Transverse colon (tissue), 4 donors: ENCODE data around the gene TBC1D21. TPM values are rescaled to one million over a fixed set of nuclear protein-coding genes. Genes with fewer than 3 reads are reported as not detected.

Experiments
- DNase-seq: peaks from one replicate; pipeline ENCODE4 v3.0.0-alpha.2; 2019
- H3K27ac ChIP-seq, 4 donors: fragments of 200-600 bp; sonication (generic); 2 replicates each; pipeline ENCODE4 v1.5.1; 2016 to 2018; ENCODE audit warnings: inconsistent platforms in 4 of 4
- H3K27me3 ChIP-seq: fragments of 200-600 bp; sonication (generic); 2 replicates; pipeline ENCODE4 v1.5.1; 2017; ENCODE audit warnings: inconsistent platforms
- H3K36me3 ChIP-seq, 4 donors: fragments of 200-600 bp; sonication (generic); 2 replicates each; pipeline ENCODE4 v1.5.1; 2017 to 2019; ENCODE audit warnings: inconsistent platforms in 4 of 4
- H3K4me1 ChIP-seq, 4 donors: fragments of 200-600 bp; sonication (generic); 2 replicates each; pipeline ENCODE4 v1.5.1; 2017 to 2020; ENCODE audit warnings: inconsistent platforms in 4 of 4
- H3K4me3 ChIP-seq, 4 donors: fragments of 200-600 bp; sonication (generic); 1 replicate in 1 of 4; 2 replicates in 3 of 4; pipeline versions ENCODE4 v1.5.1 to v1.6.1; 2017 to 2019; ENCODE audit warnings: inconsistent platforms in 4 of 4
- H3K9me3 ChIP-seq, 2 donors: fragments of 200-600 bp; sonication (generic); 2 replicates each; pipeline ENCODE4 v1.5.1; 2017 to 2019; ENCODE audit warnings: inconsistent platforms in 2 of 2
- CTCF ChIP-seq, 5 experiments: fragments of 200-600 bp in 3 of 5; fragments of 450-650 bp in 2 of 5; sonication (generic) in 3 of 5; IDR thresholded peaks; 1 replicate in 2 of 5; 2 replicates in 3 of 5; pipeline ENCODE4 v1.5.1; 2016 to 2017; ENCODE audit warnings: antibody characterized with exemption in 5 of 5, inconsistent platforms in 3 of 5, mild to moderate bottlenecking in 2 of 5, moderate library complexity in 1 of 5
- EP300 ChIP-seq: sonication (generic); formaldehyde crosslinking; IDR thresholded peaks from one replicate; pipeline ENCODE4 v1.6.1; 2017; ENCODE audit warnings: antibody characterized with exemption, low read depth
- POLR2A ChIP-seq: fragments of 450-650 bp; IDR thresholded peaks from one replicate; pipeline ENCODE4 v1.6.1; 2016; ENCODE audit warnings: antibody characterized with exemption, mild to moderate bottlenecking, moderate library complexity
- POLR2AphosphoS5 ChIP-seq, 3 donors: sonication (generic); formaldehyde crosslinking; IDR thresholded peaks; one replicate each; pipeline ENCODE4 v1.6.1; 2016; ENCODE audit warnings: antibody characterized with exemption in 3 of 3
- WGBS, 2 donors: methylation state at CpG; one replicate each; pipeline ENCODE4 v1.1.5; 2018; ENCODE audit warnings: low coverage in 1 of 2; 5-methylcytosine and 5-hydroxymethylcytosine counted together
- in situ Hi-C, 4 donors: fragments of 200-750 bp; cut with MboI; loops; one replicate each; pipeline versions ENCODE4 v1.15.0 to v1.15.1; 2017; ENCODE audit warnings: low sequenced_read_pairs in 3 of 4, low pct_ligation_motif_present in 1 of 4, low pct_unique_long_range_greater_than_20kb in 1 of 4
- intact Hi-C: fragments of 100-400 bp; cut with DNase I; formaldehyde crosslinking; loops from one replicate; pipeline ENCODE4 v1.15.1; 2023; ENCODE audit warnings: low total_unique reads
- total RNA-seq, 4 donors: library from RNA; depleted of rRNA; stranded (reverse); fragments of >200 nt; gene quantifications; one replicate each; pipeline ENCODE4 v1.1.0, GENCODE V29; 2016

Gene TBC1D21
- total RNA-seq, 4 donors from 2014 or later: not detected

- WGBS, 2 donors: 74% methylated on average over 12 of the region's 12 CpGs; no CpG with 5 or more reads in 1 of the 2 donors
- Histone ChIP-seq H3K4me3 (no peak overlapping the region), H3K9me3 (no peaks in the 10 kb centered on the region), H3K27me3 (peaks cover 4% of the 10 kb centered on the region), H3K36me3 (no peaks in the 10 kb centered on the region), H3K4me1 (no peaks in the 10 kb centered on the region), H3K27ac (no peak overlapping the region)
- in situ Hi-C loops: no loop called here
- DNase-seq: no peak
- intact Hi-C loops: no loop called here
- TF ChIP-seq POLR2AphosphoS5 (IDR thresholded peaks at IDR 0.05) (no peak), EP300 (no peak), POLR2A (no peak), CTCF (IDR thresholded peaks at IDR 0.05) (no peak)
These were observed 8.4 kb downstream of the TBC1D21 start for GRCh38 chr15:73881579-73882320.

GRCh38 chr15:73882761-73883419, 9.5 kb downstream of the TBC1D21 start:
- H3K27ac ChIP-seq: no peak overlapping the region
- no peaks in the 10 kb centered on the region for H3K4me1 ChIP-seq
- 87% methylated on average over 10 of the region's 10 CpGs; no CpG with 5 or more reads in 1 of the 2 donors for WGBS, 2 donors
- no peak for TF ChIP-seq POLR2AphosphoS5 (IDR thresholded peaks at IDR 0.05)
- TF ChIP-seq POLR2A: no peak
- no peak for TF ChIP-seq CTCF (IDR thresholded peaks at IDR 0.05)
- no peak for TF ChIP-seq EP300
- H3K9me3 ChIP-seq: no peaks in the 10 kb centered on the region
- in situ Hi-C loops (no loop called here), intact Hi-C loops (no loop called here)
- H3K27me3 ChIP-seq: peaks cover 4% of the 10 kb centered on the region
- no peak for DNase-seq
- H3K36me3 ChIP-seq: no peaks in the 10 kb centered on the region
- H3K4me3 ChIP-seq: no peak overlapping the region

GRCh38 chr15:73884159-73884558, 10.8 kb downstream of the TBC1D21 start:
- H3K27ac ChIP-seq: no peak overlapping the region
- in situ Hi-C loops (no loop called here), intact Hi-C loops (no loop called here)
- peaks cover 4% of the 10 kb centered on the region for H3K27me3 ChIP-seq
- no peaks in the 10 kb centered on the region for H3K9me3 ChIP-seq
- DNase-seq: no peak
- TF ChIP-seq CTCF (IDR thresholded peaks at IDR 0.05) (no peak), EP300 (no peak), POLR2A (no peak), POLR2AphosphoS5 (IDR thresholded peaks at IDR 0.05) (no peak)
- H3K36me3 ChIP-seq: no peaks in the 10 kb centered on the region
- WGBS, 2 donors: 60 to 75% methylated on average over 1 to 3 of the region's 3 CpGs
- H3K4me1 ChIP-seq: no peaks in the 10 kb centered on the region
- H3K4me3 ChIP-seq: no peak overlapping the region

GRCh38 chr15:73885954-73886700, 12.8 kb downstream of the TBC1D21 start:
- in situ Hi-C loops: no loop called here

More at GRCh38 chr15:73885954-73886700, 12.8 kb downstream of the TBC1D21 start:
- Histone ChIP-seq H3K4me3 (no peak overlapping the region), H3K27me3 (peaks cover 4% of the 10 kb centered on the region), H3K27ac (no peak overlapping the region), H3K4me1 (no peaks in the 10 kb centered on the region), H3K9me3 (no peaks in the 10 kb centered on the region), H3K36me3 (no peaks in the 10 kb centered on the region)
- intact Hi-C loops: no loop called here
- DNase-seq: no peak
- TF ChIP-seq CTCF (IDR thresholded peaks at IDR 0.05) (no peak), POLR2A (no peak)
- WGBS, 2 donors: 89% methylated on average over 9 of the region's 9 CpGs; no CpG with 5 or more reads in 1 of the 2 donors
